WTC11 (cell line): ENCODE measurements around the gene SMAD3. TPM values are rescaled to one million over a fixed set of nuclear protein-coding genes. Genes with fewer than 3 reads are reported as not detected.

Experiments used
- ATAC-seq: fragments of 200-7000 bp; cut with Tn5 transposase; 2 replicates; pipeline ENCODE4 v1.10.0; 2021; ENCODE audit warnings: mild to moderate bottlenecking, moderate library complexity
- CTCF ChIA-PET: fragments of 300-600 bp; sonication (Branson Sonifier 250); formaldehyde crosslinking; loops from one replicate; lab custom pipeline; 2021; ENCODE audit warnings: antibody characterized with exemption; lab: Charles Lee
- POLR2A ChIA-PET: fragments of 350-600 bp; sonication (Branson Sonifier 250); formaldehyde crosslinking; loops from one replicate; lab custom pipeline; 2021; ENCODE audit warnings: antibody characterized with exemption; lab: Charles Lee
- DNase-seq: peaks from one replicate; pipeline ENCODE4 v3.0.0; 2021; ENCODE audit warnings: low spot score
- H3K27ac Mint-ChIP-seq: 2 replicates; pipeline ENCODE4 v1.8.0; 2021; ENCODE audit warnings: mixed read lengths
- H3K27me3 Mint-ChIP-seq: 2 replicates; pipeline ENCODE4 v1.8.0; 2021; ENCODE audit warnings: low read depth, mild to moderate bottlenecking, moderate library complexity, mixed read lengths
- H3K36me3 Mint-ChIP-seq: 2 replicates; pipeline ENCODE4 v1.8.0; 2021; ENCODE audit warnings: mixed read lengths
- H3K4me1 Mint-ChIP-seq: 2 replicates; pipeline ENCODE4 v1.8.0; 2022; ENCODE audit warnings: mixed read lengths
- H3K4me3 Mint-ChIP-seq: 2 replicates; pipeline ENCODE4 v1.8.0; 2021; ENCODE audit warnings: mild to moderate bottlenecking, moderate library complexity, mixed read lengths
- H3K9me3 Mint-ChIP-seq: 2 replicates; pipeline ENCODE4 v1.8.0; 2021; ENCODE audit warnings: mixed read lengths
- ATF1 ChIP-seq: sonication (generic); formaldehyde crosslinking; IDR thresholded peaks from 2 replicates; pipeline ENCODE4 v1.8.1; 2023; ENCODE audit warnings: mild to moderate bottlenecking, moderate library complexity, missing genetic modification reagents
- CREB1 ChIP-seq: sonication (generic); formaldehyde crosslinking; IDR thresholded peaks from 2 replicates; pipeline ENCODE4 v1.8.0; 2023; ENCODE audit warnings: mild to moderate bottlenecking, missing genetic modification reagents
- FOXK1 ChIP-seq: sonication (generic); formaldehyde crosslinking; IDR thresholded peaks from 2 replicates; pipeline ENCODE4 v1.8.0; 2022; ENCODE audit warnings: mild to moderate bottlenecking, moderate library complexity, missing genetic modification reagents
- NR2C2 ChIP-seq: sonication (generic); formaldehyde crosslinking; IDR thresholded peaks from 2 replicates; pipeline ENCODE4 v1.8.0; 2022; ENCODE audit warnings: mild to moderate bottlenecking, missing genetic modification reagents
- PRRX2 ChIP-seq: fragments of 250-450 bp; sonication (Bioruptor Pico); IDR thresholded peaks from 2 replicates; pipeline ENCODE4 v1.8.0; 2021; ENCODE audit warnings: mild to moderate bottlenecking
- TEAD4 ChIP-seq: sonication (generic); formaldehyde crosslinking; IDR thresholded peaks from 2 replicates; pipeline ENCODE4 v1.8.0; 2022; ENCODE audit warnings: mild to moderate bottlenecking, missing genetic modification reagents
- ZNF396 ChIP-seq: fragments of 250-450 bp; sonication (Bioruptor Pico); IDR thresholded peaks from 2 replicates; pipeline ENCODE4 v1.8.0; 2021; ENCODE audit warnings: mild to moderate bottlenecking, moderate library complexity, borderline replicate concordance
- ZNF671 ChIP-seq: fragments of 250-450 bp; sonication (Bioruptor Pico); IDR thresholded peaks from 2 replicates; pipeline ENCODE4 v1.8.0; 2021; ENCODE audit warnings: mild to moderate bottlenecking
- total RNA-seq: library from RNA; stranded (reverse); gene quantifications from 3 replicates; pipeline ENCODE4 v1.2.3, GENCODE V29; 2021
- TF ChIP-seq, protein P1 (sequence below): sonication (generic); formaldehyde crosslinking; IDR thresholded peaks from 2 replicates; pipeline ENCODE4 v1.8.1; 2022; ENCODE audit warnings: missing genetic modification reagents, borderline replicate concordance
- TF ChIP-seq, protein P2 (sequence below): sonication (generic); formaldehyde crosslinking; IDR thresholded peaks from 2 replicates; pipeline ENCODE4 v1.8.1; 2022; ENCODE audit warnings: mild to moderate bottlenecking, missing genetic modification reagents, moderate library complexity, borderline replicate concordance
- TF ChIP-seq, protein P3 (sequence below): fragments of 250-450 bp; sonication (Bioruptor Pico); IDR thresholded peaks from 2 replicates; pipeline ENCODE4 v1.9.0; 2021; ENCODE audit warnings: moderate library complexity, mild to moderate bottlenecking, inconsistent platforms, borderline replicate concordance
- TF ChIP-seq, protein P4 (sequence below): fragments of 250-450 bp; sonication (Bioruptor Pico); conservative IDR thresholded peaks from 2 replicates; pipeline ENCODE4 v1.9.0; 2021; ENCODE audit warnings: mild to moderate bottlenecking
- TF ChIP-seq, protein P5 (sequence below): sonication (generic); formaldehyde crosslinking; IDR thresholded peaks from 2 replicates; pipeline ENCODE4 v1.8.0; 2022; ENCODE audit warnings: mild to moderate bottlenecking, missing genetic modification reagents
- TF ChIP-seq, protein P6 (sequence below): fragments of 250-450 bp; sonication (Bioruptor Pico); IDR thresholded peaks from 2 replicates; pipeline ENCODE4 v1.9.0; 2021; ENCODE audit warnings: mild to moderate bottlenecking
- TF ChIP-seq, protein P7 (sequence below): fragments of 250-450 bp; sonication (Bioruptor Pico); IDR thresholded peaks from 2 replicates; pipeline ENCODE4 v1.8.0; 2021; ENCODE audit warnings: mild to moderate bottlenecking

Gene SMAD3
- total RNA-seq, 1 experiment from 2014 or later, result 34.6 TPM

DNA sequence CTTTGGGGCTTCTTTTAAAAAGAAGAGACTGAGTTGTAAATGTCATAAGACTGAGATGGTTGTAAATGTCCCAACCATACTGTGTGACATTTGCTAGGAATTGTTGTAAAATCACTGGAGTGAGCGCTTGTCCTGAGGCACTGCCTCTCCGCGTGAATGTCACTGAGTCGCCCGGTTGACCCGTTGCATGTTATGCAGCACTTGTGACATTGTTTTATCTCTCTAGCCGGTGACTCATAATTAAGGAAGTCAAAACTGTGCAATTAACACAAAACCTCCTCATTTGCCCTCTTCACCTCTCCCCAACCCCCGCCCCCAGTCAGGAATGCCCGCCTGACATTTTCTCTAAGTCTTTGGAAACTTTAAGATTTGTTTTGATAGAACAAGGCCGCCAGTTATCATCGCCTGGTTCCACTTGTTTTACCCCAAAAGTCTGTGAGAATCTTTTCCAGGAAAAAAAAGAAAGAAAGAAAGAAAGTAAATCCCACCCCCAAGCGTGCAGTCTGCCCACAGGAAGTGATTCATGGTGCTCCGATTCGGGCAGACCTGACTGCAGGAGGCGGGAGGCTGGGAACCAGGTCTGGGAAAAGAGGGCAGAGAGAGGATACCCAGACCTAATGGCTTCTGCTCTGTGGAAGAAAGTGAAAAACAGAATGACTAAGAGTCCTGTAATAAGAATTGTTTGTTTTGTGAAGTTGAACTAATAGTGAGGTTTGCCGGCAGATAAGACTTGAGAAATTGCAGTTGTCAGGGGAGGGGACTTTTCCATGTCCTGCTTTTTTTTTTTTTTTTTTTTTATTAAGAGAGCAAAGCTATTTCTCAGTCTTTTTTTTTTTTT, 84.8 kb downstream of the SMAD3 start:
- H3K27me3 Mint-ChIP-seq, result no peaks in the 10 kb centered on the region; the same call in 1 of the 2 replicates
- H3K36me3 Mint-ChIP-seq, result peaks cover under 1% of the 10 kb centered on the region; the same call in 1 of the 2 replicates
- DNase-seq (peak; percentile 48), ATAC-seq (peak; percentile 53)
- ChIA-PET POLR2A (interaction anchor here (0.6 to 1.5 kb wide), 3 partner anchors 19 to 284 kb away, joined by 4 to 5 read pairs (median 4); no protein-coding TSS in a partner anchor), CTCF (interaction anchor here (0.8 kb wide), 1 partner anchor 204 kb away, joined by 3 read pairs; no protein-coding TSS in a partner anchor)
- H3K27ac Mint-ChIP-seq, result peak overlapping the region; percentile 87
- TF ChIP-seq ZNF396, result no peak
- TF ChIP-seq, protein P1, sequence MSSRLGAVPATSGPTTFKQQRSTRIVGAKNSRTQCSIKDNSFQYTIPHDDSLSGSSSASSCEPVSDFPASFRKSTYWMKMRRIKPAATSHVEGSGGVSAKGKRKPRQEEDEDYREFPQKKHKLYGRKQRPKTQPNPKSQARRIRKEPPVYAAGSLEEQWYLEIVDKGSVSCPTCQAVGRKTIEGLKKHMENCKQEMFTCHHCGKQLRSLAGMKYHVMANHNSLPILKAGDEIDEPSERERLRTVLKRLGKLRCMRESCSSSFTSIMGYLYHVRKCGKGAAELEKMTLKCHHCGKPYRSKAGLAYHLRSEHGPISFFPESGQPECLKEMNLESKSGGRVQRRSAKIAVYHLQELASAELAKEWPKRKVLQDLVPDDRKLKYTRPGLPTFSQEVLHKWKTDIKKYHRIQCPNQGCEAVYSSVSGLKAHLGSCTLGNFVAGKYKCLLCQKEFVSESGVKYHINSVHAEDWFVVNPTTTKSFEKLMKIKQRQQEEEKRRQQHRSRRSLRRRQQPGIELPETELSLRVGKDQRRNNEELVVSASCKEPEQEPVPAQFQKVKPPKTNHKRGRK (CRISPR knock-in tag), result no peak
- TF ChIP-seq FOXK1 (CRISPR knock-in tag), result no peak
- TF ChIP-seq, protein P2, sequence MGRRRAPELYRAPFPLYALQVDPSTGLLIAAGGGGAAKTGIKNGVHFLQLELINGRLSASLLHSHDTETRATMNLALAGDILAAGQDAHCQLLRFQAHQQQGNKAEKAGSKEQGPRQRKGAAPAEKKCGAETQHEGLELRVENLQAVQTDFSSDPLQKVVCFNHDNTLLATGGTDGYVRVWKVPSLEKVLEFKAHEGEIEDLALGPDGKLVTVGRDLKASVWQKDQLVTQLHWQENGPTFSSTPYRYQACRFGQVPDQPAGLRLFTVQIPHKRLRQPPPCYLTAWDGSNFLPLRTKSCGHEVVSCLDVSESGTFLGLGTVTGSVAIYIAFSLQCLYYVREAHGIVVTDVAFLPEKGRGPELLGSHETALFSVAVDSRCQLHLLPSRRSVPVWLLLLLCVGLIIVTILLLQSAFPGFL (CRISPR knock-in tag), result no peak
- TF ChIP-seq, protein P3, sequence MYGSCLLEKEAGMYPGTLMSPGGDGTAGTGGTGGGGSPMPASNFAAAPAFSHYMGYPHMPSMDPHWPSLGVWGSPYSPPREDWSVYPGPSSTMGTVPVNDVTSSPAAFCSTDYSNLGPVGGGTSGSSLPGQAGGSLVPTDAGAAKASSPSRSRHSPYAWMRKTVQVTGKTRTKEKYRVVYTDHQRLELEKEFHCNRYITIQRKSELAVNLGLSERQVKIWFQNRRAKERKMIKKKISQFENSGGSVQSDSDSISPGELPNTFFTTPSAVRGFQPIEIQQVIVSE, result no peak
- TF ChIP-seq, protein P4, sequence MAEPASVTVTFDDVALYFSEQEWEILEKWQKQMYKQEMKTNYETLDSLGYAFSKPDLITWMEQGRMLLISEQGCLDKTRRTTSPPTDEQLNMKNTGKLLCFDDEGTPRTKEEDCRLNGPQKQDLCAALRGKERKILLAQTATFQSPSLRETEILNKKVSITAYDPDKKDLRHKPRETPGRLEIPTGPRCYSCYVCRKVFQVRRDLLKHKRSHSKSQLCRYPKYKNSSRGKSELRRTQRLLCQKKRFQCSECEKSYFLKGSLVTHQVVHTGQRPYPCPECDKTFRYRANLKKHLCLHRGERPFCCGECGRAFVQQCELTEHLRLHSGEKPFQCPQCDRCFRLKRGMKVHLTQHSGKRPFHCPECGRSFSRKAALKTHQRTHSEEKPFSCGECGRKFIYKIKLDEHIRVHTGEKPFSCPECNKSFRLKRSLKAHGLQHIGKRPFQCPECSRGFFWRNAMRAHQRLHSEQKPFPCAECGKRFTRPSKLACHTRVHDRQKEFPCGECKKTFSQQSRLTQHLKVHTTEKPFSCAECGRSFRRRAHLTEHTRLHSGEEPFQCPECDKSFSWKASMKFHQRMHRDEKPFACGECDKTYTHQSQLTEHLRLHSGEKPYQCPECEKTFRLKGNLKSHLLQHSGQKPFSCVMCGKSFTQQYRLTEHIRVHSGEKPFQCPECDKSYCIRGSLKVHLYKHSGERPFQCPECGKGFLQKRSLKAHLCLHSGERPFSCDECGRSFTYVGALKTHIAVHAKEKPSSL, result no peak
- TF ChIP-seq CREB1, result no peak
- no peak for TF ChIP-seq ZNF671
- peak overlapping the region; percentile 58 for H3K4me3 Mint-ChIP-seq
- H3K9me3 Mint-ChIP-seq, result no peaks in the 10 kb centered on the region
- peaks cover 75% of the 10 kb centered on the region for H3K4me1 Mint-ChIP-seq

DNA sequence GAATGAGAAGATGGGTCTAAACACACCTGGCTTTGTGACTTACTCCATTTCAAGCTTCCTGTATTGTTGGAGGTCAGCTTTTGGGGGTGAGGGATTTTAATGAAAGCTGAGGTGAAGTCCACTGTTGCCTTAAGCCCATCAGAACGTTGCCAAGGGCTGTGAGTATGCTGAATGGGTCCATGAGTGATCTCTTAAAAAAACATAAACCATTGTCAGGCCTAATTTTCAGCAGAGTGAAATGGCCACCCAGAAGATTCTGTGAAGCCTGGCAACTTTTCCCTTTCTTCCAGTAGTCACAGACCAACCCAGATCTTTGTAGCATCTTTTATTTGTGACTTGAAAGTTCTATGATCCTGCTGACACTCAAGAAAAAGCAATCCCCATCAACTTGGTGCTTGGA, 87.0 kb downstream of the SMAD3 start:
- ChIA-PET POLR2A (no interaction called here), CTCF (interaction anchor here (1.3 kb wide), 1 partner anchor 12 kb away, joined by 4 read pairs; no protein-coding TSS in a partner anchor)
- Mint-ChIP-seq H3K27me3 (no peaks in the 10 kb centered on the region), H3K27ac (peak overlapping the region; percentile 95), H3K4me1 (peaks cover 55% of the 10 kb centered on the region), H3K4me3 (no peak overlapping the region), H3K36me3 (peaks cover 11% of the 10 kb centered on the region), H3K9me3 (peaks cover 7% of the 10 kb centered on the region)
- no peak for ATAC-seq
- no peak for DNase-seq
- TF ChIP-seq, protein P5, sequence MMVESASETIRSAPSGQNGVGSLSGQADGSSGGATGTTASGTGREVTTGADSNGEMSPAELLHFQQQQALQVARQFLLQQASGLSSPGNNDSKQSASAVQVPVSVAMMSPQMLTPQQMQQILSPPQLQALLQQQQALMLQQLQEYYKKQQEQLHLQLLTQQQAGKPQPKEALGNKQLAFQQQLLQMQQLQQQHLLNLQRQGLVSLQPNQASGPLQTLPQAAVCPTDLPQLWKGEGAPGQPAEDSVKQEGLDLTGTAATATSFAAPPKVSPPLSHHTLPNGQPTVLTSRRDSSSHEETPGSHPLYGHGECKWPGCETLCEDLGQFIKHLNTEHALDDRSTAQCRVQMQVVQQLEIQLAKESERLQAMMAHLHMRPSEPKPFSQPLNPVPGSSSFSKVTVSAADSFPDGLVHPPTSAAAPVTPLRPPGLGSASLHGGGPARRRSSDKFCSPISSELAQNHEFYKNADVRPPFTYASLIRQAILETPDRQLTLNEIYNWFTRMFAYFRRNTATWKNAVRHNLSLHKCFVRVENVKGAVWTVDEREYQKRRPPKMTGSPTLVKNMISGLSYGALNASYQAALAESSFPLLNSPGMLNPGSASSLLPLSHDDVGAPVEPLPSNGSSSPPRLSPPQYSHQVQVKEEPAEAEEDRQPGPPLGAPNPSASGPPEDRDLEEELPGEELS, result no peak
- TF ChIP-seq PRRX2 (CRISPR knock-in tag), result no peak
- TF ChIP-seq, protein P1 (CRISPR knock-in tag), result no peak
- TF ChIP-seq NR2C2 (CRISPR knock-in tag), result no peak
- no peak for TF ChIP-seq TEAD4 (CRISPR knock-in tag)
- TF ChIP-seq, protein P6, sequence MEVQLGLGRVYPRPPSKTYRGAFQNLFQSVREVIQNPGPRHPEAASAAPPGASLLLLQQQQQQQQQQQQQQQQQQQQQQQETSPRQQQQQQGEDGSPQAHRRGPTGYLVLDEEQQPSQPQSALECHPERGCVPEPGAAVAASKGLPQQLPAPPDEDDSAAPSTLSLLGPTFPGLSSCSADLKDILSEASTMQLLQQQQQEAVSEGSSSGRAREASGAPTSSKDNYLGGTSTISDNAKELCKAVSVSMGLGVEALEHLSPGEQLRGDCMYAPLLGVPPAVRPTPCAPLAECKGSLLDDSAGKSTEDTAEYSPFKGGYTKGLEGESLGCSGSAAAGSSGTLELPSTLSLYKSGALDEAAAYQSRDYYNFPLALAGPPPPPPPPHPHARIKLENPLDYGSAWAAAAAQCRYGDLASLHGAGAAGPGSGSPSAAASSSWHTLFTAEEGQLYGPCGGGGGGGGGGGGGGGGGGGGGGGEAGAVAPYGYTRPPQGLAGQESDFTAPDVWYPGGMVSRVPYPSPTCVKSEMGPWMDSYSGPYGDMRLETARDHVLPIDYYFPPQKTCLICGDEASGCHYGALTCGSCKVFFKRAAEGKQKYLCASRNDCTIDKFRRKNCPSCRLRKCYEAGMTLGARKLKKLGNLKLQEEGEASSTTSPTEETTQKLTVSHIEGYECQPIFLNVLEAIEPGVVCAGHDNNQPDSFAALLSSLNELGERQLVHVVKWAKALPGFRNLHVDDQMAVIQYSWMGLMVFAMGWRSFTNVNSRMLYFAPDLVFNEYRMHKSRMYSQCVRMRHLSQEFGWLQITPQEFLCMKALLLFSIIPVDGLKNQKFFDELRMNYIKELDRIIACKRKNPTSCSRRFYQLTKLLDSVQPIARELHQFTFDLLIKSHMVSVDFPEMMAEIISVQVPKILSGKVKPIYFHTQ (CRISPR knock-in tag), result no peak
- TF ChIP-seq FOXK1 (CRISPR knock-in tag), result no peak
- no peak for TF ChIP-seq ATF1
- TF ChIP-seq, protein P7, sequence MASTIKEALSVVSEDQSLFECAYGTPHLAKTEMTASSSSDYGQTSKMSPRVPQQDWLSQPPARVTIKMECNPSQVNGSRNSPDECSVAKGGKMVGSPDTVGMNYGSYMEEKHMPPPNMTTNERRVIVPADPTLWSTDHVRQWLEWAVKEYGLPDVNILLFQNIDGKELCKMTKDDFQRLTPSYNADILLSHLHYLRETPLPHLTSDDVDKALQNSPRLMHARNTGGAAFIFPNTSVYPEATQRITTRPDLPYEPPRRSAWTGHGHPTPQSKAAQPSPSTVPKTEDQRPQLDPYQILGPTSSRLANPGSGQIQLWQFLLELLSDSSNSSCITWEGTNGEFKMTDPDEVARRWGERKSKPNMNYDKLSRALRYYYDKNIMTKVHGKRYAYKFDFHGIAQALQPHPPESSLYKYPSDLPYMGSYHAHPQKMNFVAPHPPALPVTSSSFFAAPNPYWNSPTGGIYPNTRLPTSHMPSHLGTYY (CRISPR knock-in tag), result no peak
